Glomerular visceral epithelial cell (primary cell): ENCODE measurements around the gene POLG2.
"Not testable (repeated sequence)": the region's sequence is repeated elsewhere in the genome, so short reads cannot be mapped to it uniquely, and the experiment has no call there.

Experiments used
- DNase-seq: peaks from one replicate; pipeline ENCODE4 v3.0.0-alpha.2; 2016; ENCODE audit errors: extremely low spot score

Gene POLG2

GRCh38 chr17:64505340-64506200, 8.7 kb upstream of the POLG2 start:
- peak; percentile 89 for DNase-seq

- DNase-seq, result no peak
Measured at GRCh38 chr17:64504769-64505339, 8.0 kb upstream of the POLG2 start.

GRCh38 chr17:64503821-64504768, 7.2 kb upstream of the POLG2 start:
- DNase-seq, result no peak

- no peak for DNase-seq
Measured at GRCh38 chr17:64503341-64503740, 6.5 kb upstream of the POLG2 start.

GRCh38 chr17:64502809-64503208, 6.0 kb upstream of the POLG2 start:
- no peak for DNase-seq

- DNase-seq, result no peak
Measured at GRCh38 chr17:64502021-64502420, 5.2 kb upstream of the POLG2 start.

GRCh38 chr17:64500862-64501765, 4.3 kb upstream of the POLG2 start:
- no peak for DNase-seq

- DNase-seq, result no peak
Measured at GRCh38 chr17:64500487-64500859, 3.6 kb upstream of the POLG2 start.

GRCh38 chr17:64499805-64500486, 3.1 kb upstream of the POLG2 start:
- DNase-seq, result peak; percentile 19

GRCh38 chr17:64498308-64499203, 1.7 kb upstream of the POLG2 start:
- peak; percentile 21 for DNase-seq

GRCh38 chr17:64497565-64498035, 746 bp upstream of the POLG2 start:
- DNase-seq, result no peak

GRCh38 chr17:64496348-64496785, 487 bp downstream of the POLG2 start:
- no peak for DNase-seq

GRCh38 chr17:64495300-64495699, 1.6 kb downstream of the POLG2 start:
- DNase-seq, result not testable (repeated sequence)

GRCh38 chr17:64494121-64494520, 2.7 kb downstream of the POLG2 start:
- DNase-seq, result no peak

GRCh38 chr17:64492481-64493109, 4.3 kb downstream of the POLG2 start:
- no peak for DNase-seq

GRCh38 chr17:64491994-64492393, 4.9 kb downstream of the POLG2 start:
- no peak for DNase-seq

- DNase-seq, result peak; percentile 41
Measured at GRCh38 chr17:64491034-64491860, 5.6 kb downstream of the POLG2 start.

- no peak for DNase-seq
Measured at GRCh38 chr17:64488301-64488700, 8.6 kb downstream of the POLG2 start.
